Daoy (cell line): ENCODE data around the gene SMIM9. TPM values are rescaled to one million over a fixed set of nuclear protein-coding genes. Genes with fewer than 3 reads are reported as not detected.
"Not testable (repeated sequence)": the region's sequence is repeated elsewhere in the genome, so short reads cannot be mapped to it uniquely, and the experiment has no call there.

Experiments
- DNase-seq: peaks from one replicate; pipeline ENCODE4 v3.0.0-alpha.2; 2015; ENCODE audit warnings: low read depth
- total RNA-seq: library from RNA; depleted of rRNA; stranded (reverse); fragments of >200 nt; shearing (Covaris generic); gene quantifications from 2 replicates; pipeline ENCODE4 v1.2.3, GENCODE V29; 2014; rRNA removed

SMIM9 gene
- total RNA-seq = not detected in 2 replicates

DNA sequence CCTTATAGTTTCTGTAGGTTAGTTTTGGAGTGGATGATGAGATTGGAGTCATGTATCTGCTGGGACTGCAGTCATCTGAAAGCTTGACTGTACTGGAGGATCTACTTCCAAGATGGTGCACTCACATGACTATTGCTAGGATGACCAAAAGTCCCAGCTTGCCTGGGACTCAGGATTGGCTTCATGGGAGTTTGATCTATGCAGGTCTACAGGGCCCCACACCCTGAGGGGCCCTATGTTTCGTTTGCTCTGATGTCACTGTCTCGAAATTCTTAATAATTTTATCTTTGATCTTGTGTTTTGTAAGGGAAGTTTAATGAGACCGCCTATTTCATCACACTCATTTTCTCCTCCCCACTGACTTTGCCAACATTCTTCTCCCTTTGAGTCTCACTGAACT lies at the start of gene SMIM9:
SMIM9 (minus strand) TSS at position 101 of the 400 bp plus-strand sequence. CDS start 3,806 bp downstream, outside the sequence.
- DNase-seq = no peak

DNA sequence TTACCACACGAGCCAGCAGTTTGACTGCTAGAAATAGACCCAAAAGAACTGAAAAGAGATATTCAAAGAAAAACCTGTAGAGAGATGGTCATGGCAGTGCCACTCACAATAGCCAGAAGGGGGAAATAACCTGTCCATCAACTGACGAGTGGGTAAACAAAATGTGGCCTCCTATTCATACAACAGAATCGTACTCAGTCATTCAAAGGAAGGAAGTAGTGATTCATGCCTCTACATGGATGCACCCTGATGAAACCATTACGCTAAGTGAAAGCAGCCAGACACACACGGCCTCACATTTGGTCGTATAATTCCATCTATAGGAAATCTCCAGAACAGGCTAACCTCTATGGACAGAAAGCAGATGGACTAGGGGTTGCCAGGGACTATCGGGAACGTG lies 49.6 kb upstream of the SMIM9 start:
- DNase-seq = not testable (repeated sequence)

DNA sequence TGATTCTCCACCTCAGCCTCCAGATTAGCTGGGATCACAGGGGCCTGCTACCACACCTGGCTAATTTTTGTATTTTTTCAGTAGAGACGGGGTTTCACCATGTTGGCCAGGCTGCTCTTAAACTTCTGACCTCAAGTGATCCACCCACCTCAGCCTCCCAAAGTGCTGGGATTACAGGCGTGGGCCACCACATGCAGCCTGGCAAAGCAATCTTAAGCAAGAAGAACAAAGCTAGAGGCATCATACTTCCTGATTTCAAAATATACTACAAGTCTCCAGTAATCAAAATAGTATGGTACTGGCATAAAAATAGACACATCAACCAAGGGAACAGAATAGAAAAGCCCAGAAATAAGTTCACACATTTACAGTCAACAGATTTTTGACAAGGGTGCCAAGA lies 38.9 kb upstream of the SMIM9 start:
- DNase-seq = no peak

DNA sequence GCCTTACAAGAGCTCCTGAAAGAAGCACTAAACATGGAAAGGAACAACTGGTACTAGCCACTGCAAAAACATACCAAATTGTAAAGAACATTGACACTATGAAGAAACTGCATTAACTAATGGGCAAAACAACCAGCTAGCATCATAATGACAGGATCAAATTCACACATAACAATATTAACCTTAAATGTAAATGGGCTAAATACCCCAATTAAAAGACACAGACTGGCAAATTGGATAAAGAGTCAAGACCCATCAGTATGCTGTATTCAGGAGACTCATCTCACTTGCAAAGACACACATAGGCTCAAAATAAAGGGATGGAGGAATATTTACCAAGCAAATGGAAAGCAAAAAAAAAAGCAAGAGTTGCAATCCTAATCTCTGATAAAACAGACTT lies 34.1 kb upstream of the SMIM9 start:
- DNase-seq = not testable (repeated sequence)

DNA sequence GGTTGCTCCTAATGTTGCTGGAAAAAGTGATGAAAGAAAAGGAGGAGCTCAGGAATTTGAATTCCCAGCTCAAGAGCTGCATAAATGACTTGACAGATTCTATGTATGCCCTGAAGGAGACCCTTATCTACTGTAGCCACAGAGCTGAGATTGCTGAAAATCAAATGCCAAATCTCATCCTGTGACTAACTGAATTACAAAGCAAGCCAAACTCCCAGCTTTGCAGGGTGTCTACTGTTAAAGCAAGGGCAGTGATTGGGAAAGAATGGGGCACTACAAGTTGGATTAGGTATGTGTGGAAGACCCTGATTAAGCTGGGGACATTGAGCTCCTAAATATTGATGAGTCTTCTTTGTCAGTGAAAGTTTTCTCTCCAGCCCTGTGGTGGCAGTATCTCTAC lies 20.8 kb upstream of the SMIM9 start:
- no peak for DNase-seq

DNA sequence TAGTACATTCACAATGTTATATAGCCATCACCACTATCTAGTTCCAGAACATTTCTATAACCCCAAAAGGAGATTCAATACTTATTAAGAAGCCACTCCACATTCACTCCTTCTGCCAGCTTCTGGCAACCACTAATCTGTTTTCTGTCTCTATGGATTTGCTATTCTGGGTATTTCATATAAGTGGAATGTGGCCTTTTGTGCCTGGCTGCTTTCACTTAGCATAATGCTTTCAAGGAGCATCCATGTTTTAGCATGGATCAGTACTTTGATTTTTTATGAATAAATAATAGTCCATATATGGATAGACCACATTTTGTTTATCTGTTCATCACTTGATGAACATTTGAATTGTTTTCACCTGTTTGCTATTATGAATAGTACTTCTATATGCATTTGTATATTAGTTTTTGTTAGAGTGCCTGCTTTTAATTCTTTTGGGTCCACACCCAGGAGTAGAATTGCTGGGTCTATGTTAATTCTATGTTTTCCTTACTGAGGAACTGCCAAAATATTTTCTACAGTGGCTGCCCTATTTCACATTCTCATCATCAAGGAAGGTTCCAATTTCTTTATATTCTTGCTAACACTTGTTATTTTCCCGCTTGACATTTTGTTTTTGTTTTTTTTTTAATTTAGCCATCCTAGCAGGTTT lies 16.6 kb upstream of the SMIM9 start:
- DNase-seq = no peak

DNA sequence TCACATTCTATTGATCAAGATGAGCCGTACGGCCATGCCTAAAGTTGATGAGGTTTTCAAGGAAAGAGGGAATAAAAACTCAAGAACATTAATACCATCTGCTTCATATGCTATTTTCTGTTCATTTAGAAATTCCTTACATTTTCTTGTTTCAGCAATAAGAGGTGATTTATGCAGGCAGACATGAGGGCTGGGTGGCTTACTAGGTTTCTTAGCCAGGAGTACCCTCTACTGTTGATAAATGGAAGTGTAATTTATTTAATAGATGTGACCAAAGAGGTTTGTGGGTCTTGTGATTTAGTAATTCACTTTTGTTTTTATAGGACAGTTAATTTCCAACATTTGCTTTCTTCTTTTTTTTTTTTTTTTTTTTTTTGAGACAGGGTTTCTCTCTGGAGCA lies 6.4 kb upstream of the SMIM9 start:
- DNase-seq = peak; percentile 11

DNA sequence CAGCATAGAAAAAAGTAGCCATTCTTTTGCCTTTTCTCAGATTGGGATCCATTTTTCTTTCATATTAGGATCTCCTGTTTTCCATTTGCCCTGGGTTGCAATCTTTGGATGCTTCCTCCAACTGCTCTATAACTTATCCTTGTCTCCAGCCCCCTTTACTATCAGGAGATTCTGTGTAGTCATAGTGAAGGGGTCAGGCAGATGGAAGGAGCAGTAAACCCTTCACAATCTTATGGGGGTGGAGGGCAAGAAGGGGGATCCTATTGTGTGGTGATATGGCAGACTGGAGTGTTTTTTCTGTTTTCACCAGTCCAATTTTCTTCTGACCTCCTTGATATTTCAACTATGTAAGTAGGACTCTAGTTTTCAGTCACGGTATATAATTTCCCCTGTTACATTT lies 1.7 kb upstream of the SMIM9 start:
- no peak for DNase-seq

DNA sequence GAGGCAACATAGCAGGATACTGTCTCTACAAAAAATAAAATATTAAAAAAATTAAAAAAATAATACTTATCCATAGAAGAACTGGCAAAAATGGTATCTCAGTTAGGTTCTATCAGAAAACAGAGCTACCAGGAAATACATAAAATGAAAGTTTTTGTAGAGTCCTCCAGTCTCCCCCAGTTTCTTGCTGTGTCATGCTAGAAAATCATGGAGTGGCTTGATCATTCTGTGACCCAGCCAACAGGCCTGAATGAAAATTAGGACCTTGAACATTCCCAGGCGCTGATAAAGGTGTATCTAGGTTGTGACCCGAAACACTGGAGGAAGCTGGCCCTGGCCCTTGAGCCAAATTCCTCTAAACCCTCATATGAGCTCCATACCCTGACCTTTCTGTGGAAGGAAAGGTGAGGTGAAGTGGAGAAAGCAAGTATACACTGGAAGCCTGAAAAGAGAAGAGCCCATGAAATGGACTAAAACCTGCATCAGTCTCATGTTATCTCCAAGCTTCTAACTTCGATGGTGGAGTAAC lies 652 bp downstream of the SMIM9 start:
- no peak for DNase-seq

DNA sequence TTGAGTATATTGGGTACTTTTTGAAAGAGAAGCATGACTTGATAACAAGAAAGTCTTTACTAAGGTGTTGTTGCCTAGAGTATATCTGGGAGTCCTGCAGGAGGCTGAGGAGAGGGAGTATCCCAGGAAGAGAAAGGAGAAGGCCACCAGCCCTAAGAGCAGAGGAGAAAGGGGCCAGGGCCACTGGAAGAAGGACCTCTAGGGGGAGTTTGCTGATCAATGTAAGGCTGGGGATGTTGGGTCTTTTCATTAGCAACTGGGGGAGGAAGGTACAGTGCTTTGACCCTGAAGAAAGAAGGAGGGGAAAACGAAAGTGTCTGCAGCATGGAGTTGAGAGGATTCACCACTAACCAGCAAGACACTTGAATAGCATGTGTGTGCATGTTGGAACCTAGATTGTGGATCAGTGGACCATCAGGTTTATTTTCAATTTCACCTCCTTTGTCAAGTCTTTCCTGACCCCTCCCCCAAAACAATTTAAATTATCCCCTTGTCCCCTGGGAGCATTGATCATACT lies 4.5 kb downstream of the SMIM9 start:
- DNase-seq = no peak

DNA sequence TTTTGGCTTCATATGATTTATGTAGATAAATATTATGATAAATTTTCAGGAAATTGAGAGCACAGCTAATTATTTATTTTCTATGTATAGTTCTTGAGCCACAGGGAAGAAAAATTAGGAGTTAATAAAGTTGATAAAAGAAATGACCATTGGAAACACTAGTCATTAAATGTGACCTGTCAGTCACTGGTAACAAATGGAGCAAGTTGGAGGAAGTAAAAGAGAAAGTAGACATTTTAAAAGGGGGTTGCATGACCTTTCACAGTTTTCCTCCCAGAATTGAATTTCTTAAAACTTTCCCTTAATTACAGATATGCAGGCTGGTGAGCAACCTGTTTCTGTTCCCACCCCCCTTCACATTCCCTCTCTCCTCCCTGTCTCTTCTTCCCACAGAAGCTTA lies 5.3 kb downstream of the SMIM9 start:
- no peak for DNase-seq

DNA sequence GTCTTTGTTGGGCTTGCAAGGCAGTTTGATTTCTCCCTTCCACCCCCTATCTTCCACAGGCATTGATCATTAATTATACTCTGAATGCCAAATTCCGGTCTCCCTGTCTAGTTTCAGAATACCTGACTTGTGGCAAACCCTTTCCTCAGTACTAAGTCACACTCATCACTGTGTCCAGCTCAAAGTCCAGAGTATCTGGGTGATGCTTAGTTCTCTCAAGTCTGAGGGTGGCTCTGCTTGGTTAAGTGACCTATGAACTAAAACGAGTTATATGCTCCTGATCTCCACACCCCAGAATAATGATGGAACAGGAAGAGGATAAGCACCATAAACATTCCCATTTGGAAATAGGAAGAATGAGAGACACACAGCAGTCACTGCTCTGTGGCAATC lies 6.5 kb downstream of the SMIM9 start:
- no peak for DNase-seq

DNA sequence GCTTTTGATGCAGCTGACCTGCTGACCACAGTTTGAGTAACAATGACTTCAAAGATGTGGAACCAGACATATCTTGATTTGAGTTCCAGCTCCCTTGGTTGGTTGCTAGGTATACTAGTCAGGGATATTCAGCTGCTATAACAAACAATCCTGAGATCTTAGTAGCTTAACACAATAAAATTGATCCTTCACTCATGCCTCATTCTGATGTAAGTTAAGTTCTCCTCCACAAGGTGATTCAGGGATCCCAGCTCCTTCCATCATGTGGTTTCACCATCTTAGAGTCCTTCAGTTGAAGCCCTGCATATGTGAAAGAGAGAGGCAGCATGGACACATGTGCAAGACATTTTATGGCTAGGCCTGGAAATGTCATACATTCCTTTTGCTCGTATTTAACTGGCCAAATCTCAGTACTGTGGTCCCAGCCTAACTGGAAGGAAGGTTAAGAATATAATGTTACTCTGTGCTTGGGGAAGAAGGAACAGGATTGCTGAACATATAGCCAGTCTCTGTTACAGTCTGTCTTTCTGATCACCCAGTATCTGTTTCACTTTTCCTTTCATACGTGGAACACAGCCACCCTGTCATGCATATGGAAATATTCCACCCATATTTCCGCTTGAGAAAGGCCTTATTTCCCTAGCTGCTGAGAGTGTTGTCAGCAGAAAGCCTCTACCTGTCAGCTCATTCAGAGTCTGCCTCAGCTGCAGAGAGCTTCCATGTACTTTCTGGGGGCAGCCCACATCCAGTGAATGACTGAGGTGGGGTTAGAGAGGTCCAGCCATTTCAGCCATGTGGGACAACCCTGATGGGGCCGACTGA lies 7.1 kb downstream of the SMIM9 start:
- no peak for DNase-seq

DNA sequence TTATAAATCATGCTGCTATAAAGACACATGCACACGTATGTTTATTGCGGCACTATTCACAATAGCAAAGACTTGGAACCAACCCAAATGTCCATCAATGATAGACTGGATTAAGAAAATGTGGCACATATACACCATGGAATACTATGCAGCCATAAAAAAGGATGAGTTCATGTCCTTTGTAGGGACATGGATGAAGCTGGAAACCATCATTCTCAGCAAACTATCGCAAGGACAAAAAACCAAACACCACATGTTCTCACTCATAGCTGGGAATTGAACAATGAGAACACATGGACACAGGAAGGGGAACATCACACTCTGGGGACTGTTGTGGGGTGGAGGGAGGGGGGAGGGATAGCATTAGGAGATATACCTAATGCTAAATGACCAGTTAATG lies 8.9 kb downstream of the SMIM9 start:
- not testable (repeated sequence) for DNase-seq

DNA sequence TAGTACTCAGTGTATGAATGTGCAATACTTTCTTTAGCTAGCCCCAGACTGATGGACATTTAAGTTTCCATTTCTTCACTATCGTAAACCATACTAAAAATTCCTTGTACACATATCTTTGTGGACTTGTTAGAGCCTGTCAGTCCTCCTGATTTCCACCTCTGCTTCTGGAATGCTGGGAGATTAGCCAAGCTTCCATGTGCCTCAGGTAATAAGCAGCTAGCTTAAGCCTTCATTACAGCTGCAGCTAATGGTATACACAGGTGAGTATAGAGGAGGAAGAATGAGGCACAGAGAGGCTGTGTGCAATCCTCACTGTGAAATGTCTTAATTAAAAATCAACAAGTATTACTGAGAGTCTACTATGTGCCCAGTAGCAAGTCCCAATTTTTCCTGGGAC lies 9.8 kb downstream of the SMIM9 start:
- DNase-seq = no peak

DNA sequence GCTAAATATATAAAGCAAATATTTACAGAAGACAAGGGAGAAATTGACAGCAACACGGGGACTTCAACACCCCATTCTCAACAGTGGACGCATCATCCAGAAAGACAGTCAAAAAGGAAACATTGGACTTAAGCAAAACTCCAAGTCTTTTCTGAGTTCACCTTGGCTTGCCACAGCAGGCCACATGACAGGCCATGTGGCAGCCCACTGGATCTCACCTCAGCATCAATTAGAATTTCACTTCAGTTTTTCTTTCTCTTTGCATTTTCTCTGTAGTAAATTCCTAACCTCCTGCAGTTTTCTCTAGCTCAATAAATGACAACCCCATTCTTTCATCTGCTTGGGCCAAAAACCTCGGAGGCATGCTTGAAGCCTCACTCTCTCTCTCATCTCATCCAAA lies 12.4 kb downstream of the SMIM9 start:
- no peak for DNase-seq

DNA sequence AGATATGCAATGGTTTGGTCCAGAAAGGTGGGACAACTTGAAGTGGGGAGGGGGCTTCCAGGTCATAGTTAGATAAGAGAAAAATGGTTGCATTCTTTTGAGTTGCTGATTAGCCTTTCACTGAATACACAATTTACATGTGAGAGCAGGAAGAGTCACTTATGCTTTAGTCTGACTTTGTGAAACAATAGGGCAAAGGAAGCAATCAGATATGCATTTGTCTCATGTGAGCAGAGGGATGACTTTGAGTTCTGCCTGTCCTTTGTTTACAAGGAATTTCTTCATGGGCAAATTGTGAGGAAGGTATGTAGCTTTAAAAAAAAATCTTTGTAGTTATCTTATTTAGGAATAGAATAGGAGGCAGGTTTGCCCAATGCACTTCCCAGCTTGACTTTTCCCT lies 12.9 kb downstream of the SMIM9 start:
- DNase-seq = no peak

DNA sequence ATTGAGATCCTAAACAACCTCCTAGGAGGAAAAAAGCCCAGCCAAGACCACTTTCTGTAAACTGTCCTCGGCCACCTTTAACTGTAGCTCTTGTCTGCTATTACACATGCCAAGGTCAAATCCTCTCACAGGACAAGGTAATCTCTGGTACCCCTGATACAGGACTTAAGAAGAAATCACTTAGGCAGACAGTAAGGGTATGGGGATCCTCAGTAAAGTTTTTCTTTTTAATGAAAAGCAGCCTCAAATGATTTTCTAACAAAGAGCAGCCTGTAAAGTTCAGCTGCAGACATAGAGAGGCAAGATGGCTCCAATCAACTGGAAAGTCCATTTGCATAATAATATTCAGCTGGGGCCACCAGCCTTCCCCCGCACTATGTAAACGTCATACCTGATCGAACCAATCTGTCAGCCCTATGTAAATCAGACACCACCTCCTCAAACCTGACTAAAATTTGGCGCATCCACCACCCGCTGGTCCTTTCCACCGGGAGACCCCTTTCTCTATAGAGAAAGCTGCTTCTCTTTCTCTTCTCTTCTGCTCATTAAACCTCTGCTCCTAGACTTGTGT lies 14.6 kb downstream of the SMIM9 start:
- DNase-seq = no peak

DNA sequence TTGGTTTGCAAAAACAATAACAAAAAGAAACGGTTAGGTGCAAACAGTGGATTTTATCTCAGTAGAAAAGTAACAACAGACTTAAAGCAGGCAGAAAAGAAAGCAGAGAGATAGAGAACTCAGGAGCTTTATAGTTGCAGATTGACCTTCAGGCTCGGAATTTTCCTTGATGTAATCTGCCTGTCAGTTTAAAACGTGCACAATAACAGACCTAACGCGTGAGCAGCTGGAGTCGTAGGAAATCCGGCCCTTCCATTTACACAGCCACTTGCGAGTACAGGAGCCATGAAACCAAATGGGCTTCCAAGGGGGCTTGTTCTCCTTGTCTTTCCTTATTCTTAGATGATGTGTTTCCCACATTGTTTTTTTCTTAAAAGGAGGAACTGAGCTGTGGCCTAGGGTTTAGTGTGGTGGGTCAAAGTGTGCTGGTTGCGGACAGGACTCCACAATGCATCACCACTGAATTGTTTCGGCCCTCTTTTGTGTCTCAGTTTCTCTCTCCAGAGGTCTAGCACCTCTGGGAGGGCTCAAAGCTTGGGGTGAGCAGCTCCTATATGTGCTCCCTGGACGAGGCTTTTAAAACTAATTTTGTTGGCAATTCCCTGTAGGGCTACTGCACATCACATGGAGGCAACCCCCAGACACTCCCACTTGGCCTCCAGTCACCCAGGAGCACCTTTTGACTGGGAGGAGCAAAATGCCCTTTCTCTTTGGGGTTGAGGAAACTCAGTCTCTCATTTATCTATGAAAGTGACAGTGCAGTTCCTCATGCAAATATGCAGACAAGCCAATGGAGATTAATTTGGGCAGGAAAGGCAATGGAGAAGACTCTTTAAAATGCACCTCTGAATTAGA lies 15.3 kb downstream of the SMIM9 start:
- DNase-seq = no peak

DNA sequence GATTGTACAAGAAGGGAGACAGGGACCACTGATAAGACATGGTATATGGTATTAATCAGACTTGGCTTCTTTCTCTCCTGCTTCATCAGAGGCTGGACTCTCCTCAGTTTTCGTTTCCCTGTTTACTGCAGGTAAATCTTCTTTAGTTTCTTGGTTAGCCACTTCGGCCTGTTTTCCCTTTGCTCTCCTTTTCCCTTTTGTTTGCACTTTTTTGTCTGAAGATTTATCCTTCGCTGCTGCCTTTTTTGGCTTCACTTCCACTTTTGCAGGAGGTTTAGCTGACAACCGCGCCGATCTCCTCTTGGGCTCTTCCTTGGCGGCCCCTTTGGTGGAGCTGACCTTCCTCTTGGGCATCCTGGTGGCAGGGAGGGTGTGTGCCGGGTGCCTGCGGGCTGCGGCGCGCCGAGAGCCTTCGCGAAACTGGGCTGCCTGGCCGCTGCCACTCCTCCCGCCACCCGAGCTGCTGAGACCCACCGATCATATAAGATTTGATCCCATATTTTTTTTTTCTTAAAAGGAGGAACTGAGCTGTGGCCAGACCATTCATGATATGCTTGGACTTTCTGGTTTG lies 17.3 kb downstream of the SMIM9 start:
- DNase-seq = not testable (repeated sequence)

DNA sequence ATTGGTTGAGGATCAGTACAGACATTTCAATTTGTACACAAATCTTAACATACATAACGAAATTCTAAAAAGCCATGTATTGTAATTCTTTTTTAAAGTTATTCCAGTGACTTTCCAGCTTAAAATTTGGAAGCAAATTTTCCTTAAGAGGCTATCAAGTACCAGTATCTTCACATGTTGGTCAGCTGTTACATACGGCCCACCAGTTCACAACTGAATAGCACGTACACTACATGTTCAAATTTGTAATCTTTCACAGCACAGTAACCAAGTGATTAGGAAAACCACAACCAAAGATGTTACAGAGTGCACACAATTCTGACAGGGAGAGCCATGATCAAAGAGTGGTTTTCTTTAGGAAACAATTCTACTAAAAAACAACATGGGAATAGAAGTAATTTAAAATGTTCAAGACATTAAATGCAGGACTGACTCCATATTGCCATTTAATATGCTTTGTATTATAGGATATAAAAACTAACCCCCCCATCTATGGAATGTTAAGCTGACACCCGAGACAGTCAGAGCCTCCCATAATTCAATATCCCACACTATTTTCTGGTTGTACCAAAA lies 18.1 kb downstream of the SMIM9 start:
- not testable (repeated sequence) for DNase-seq
